ENCODE results near the gene CDK5RAP2. TPM values are rescaled to one million over a fixed set of nuclear protein-coding genes. Genes with fewer than 3 reads are reported as not detected.

CDK5RAP2 gene
- total and polyA plus RNA-seq, 2 donors (not counting 1 experiment from before 2014, with no cell fraction given) = 17.7 to 48.6 TPM

GRCh38 chr9:120616966-120617935 lies 37.3 kb upstream of the CDK5RAP2 start:
- Histone ChIP-seq H3K27me3 (ENCODE audit: control insufficient read depth, insufficient read depth, low read length) (no peaks in the 10 kb centered on the region), H3K36me3 (ENCODE audit: control insufficient read depth, insufficient read depth, low read length) (no peaks in the 10 kb centered on the region), H3K4me2 (ENCODE audit: extremely low read depth, insufficient read depth, low read length) (peak overlapping the region; percentile 29), H2AFZ (ENCODE audit: low read length) (no peak overlapping the region), H3K4me3 (replicated peaks in 1 of 4; ENCODE audit: control extremely low read depth in 1 of 4, insufficient read depth in 1 of 4, low read depth in 3 of 4, low read length in 4 of 4) (no peak overlapping the region), H3K9ac (ENCODE audit: insufficient read depth, low read length) (no peak overlapping the region), H3K9me3 (ENCODE audit: control insufficient read depth, insufficient read depth, low read depth, low read length) (no peaks in the 10 kb centered on the region), H4K20me1 (ENCODE audit: control insufficient read depth, extremely low read depth, insufficient read depth, low read length) (no peaks in the 10 kb centered on the region), H3K79me2 (ENCODE audit: control insufficient read depth, insufficient read depth, low read length) (no peaks in the 10 kb centered on the region), H3K4me1 (ENCODE audit: control insufficient read depth, extremely low read depth, insufficient read depth, low read length) (peaks cover 5% of the 10 kb centered on the region), H3K27ac (ENCODE audit: insufficient read depth, low read length) (no peak overlapping the region)
- no peak for TF ChIP-seq EZH2 (IDR thresholded peaks at IDR 0.05; ENCODE audit: low read length, missing control alignments)
- TF ChIP-seq, protein P1, sequence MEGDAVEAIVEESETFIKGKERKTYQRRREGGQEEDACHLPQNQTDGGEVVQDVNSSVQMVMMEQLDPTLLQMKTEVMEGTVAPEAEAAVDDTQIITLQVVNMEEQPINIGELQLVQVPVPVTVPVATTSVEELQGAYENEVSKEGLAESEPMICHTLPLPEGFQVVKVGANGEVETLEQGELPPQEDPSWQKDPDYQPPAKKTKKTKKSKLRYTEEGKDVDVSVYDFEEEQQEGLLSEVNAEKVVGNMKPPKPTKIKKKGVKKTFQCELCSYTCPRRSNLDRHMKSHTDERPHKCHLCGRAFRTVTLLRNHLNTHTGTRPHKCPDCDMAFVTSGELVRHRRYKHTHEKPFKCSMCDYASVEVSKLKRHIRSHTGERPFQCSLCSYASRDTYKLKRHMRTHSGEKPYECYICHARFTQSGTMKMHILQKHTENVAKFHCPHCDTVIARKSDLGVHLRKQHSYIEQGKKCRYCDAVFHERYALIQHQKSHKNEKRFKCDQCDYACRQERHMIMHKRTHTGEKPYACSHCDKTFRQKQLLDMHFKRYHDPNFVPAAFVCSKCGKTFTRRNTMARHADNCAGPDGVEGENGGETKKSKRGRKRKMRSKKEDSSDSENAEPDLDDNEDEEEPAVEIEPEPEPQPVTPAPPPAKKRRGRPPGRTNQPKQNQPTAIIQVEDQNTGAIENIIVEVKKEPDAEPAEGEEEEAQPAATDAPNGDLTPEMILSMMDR (conservative IDR thresholded peaks at IDR 0.05 in 1 of 2, IDR thresholded peaks at IDR 0.05 in 1 of 2; ENCODE audit: low read depth in 1 of 2, low read length in 2 of 2) = no peak
- peak; percentile 28 to 49 for DNase-seq (ENCODE audit: low read depth in 2 of 2)

- H3K27me3 ChIP-seq (ENCODE audit: control insufficient read depth, insufficient read depth, low read length) = no peaks in the 10 kb centered on the region
- H3K9me3 ChIP-seq (ENCODE audit: control insufficient read depth, insufficient read depth, low read depth, low read length) = no peaks in the 10 kb centered on the region
- no peak overlapping the region for H3K27ac ChIP-seq (ENCODE audit: insufficient read depth, low read length)
- no peak overlapping the region for H2AFZ ChIP-seq (ENCODE audit: low read length)
- no peak for DNase-seq (ENCODE audit: low read depth in 2 of 2)
- no peaks in the 10 kb centered on the region for H3K79me2 ChIP-seq (ENCODE audit: control insufficient read depth, insufficient read depth, low read length)
- H3K4me3 ChIP-seq (replicated peaks in 1 of 4; ENCODE audit: control extremely low read depth in 1 of 4, insufficient read depth in 1 of 4, low read depth in 3 of 4, low read length in 4 of 4) = no peak overlapping the region
- no peaks in the 10 kb centered on the region for H3K4me1 ChIP-seq (ENCODE audit: control insufficient read depth, extremely low read depth, insufficient read depth, low read length)
- H3K4me2 ChIP-seq (ENCODE audit: extremely low read depth, insufficient read depth, low read length) = no peak overlapping the region
- H4K20me1 ChIP-seq (ENCODE audit: control insufficient read depth, extremely low read depth, insufficient read depth, low read length) = no peaks in the 10 kb centered on the region
- H3K36me3 ChIP-seq (ENCODE audit: control insufficient read depth, insufficient read depth, low read length) = peaks cover 2% of the 10 kb centered on the region
- H3K9ac ChIP-seq (ENCODE audit: insufficient read depth, low read length) = no peak overlapping the region
- TF ChIP-seq, protein P1 (conservative IDR thresholded peaks at IDR 0.05 in 1 of 2, IDR thresholded peaks at IDR 0.05 in 1 of 2; ENCODE audit: low read depth in 1 of 2, low read length in 2 of 2) = peak in 1 of 2 donors; percentile 39
- no peak for TF ChIP-seq EZH2 (IDR thresholded peaks at IDR 0.05; ENCODE audit: low read length, missing control alignments)
These were observed 32.3 kb upstream of the CDK5RAP2 start for GRCh38 chr9:120612218-120612617.

GRCh38 chr9:120611690-120612068 lies 31.7 kb upstream of the CDK5RAP2 start:
- H3K4me1 ChIP-seq (ENCODE audit: control insufficient read depth, extremely low read depth, insufficient read depth, low read length) = no peaks in the 10 kb centered on the region
- no peak for DNase-seq (ENCODE audit: low read depth in 2 of 2)
- no peak overlapping the region for H3K4me3 ChIP-seq (replicated peaks in 1 of 4; ENCODE audit: control extremely low read depth in 1 of 4, insufficient read depth in 1 of 4, low read depth in 3 of 4, low read length in 4 of 4)
- no peaks in the 10 kb centered on the region for H3K27me3 ChIP-seq (ENCODE audit: control insufficient read depth, insufficient read depth, low read length)
- no peak for TF ChIP-seq EZH2 (IDR thresholded peaks at IDR 0.05; ENCODE audit: low read length, missing control alignments)
- TF ChIP-seq, protein P1 (conservative IDR thresholded peaks at IDR 0.05 in 1 of 2, IDR thresholded peaks at IDR 0.05 in 1 of 2; ENCODE audit: low read depth in 1 of 2, low read length in 2 of 2) = no peak
- no peak overlapping the region for H3K4me2 ChIP-seq (ENCODE audit: extremely low read depth, insufficient read depth, low read length)
- H4K20me1 ChIP-seq (ENCODE audit: control insufficient read depth, extremely low read depth, insufficient read depth, low read length) = no peaks in the 10 kb centered on the region
- no peaks in the 10 kb centered on the region for H3K79me2 ChIP-seq (ENCODE audit: control insufficient read depth, insufficient read depth, low read length)
- no peaks in the 10 kb centered on the region for H3K9me3 ChIP-seq (ENCODE audit: control insufficient read depth, insufficient read depth, low read depth, low read length)
- H2AFZ ChIP-seq (ENCODE audit: low read length) = no peak overlapping the region
- no peak overlapping the region for H3K9ac ChIP-seq (ENCODE audit: insufficient read depth, low read length)
- peaks cover 2% of the 10 kb centered on the region for H3K36me3 ChIP-seq (ENCODE audit: control insufficient read depth, insufficient read depth, low read length)
- no peak overlapping the region for H3K27ac ChIP-seq (ENCODE audit: insufficient read depth, low read length)

Data from fibroblast of lung (primary cell).